SK-N-SH treated with all-trans-retinoic acid at 6 μM for 48 hours (cell line): ENCODE measurements around the gene DSTYK.

Experiments
- ATAC-seq: fragments of 200-7000 bp; cut with Tn5 transposase; 3 replicates; pipeline ENCODE4 v1.9.1; 2020; ENCODE audit warnings: mild to moderate bottlenecking, moderate library complexity
- ARNTL ChIP-seq: fragments of 450-650 bp; formaldehyde crosslinking; IDR thresholded peaks from 2 replicates; pipeline ENCODE4 v1.5.0; 2020; ENCODE audit warnings: low read depth, mild to moderate bottlenecking, moderate library complexity, borderline replicate concordance
- BACH2 ChIP-seq: fragments of 250-450 bp; sonication (Bioruptor Pico); IDR thresholded peaks from 2 replicates; pipeline ENCODE4 v1.9.0; 2021; ENCODE audit warnings: mild to moderate bottlenecking, borderline replicate concordance
- CREB5 ChIP-seq: fragments of 250-450 bp; sonication (Bioruptor Pico); IDR thresholded peaks from 2 replicates; pipeline ENCODE4 v1.5.1; 2020; ENCODE audit warnings: low read depth, mild to moderate bottlenecking, moderate library complexity
- CSDC2 ChIP-seq: fragments of 250-450 bp; sonication (Bioruptor Pico); IDR thresholded peaks from 2 replicates; pipeline ENCODE4 v1.5.0; 2020; ENCODE audit warnings: mild to moderate bottlenecking, moderate library complexity
- ESRRG ChIP-seq: fragments of 250-450 bp; sonication (Bioruptor Pico); IDR thresholded peaks from 2 replicates; pipeline ENCODE4 v1.6.1; 2021; ENCODE audit warnings: mild to moderate bottlenecking
- OSR1 ChIP-seq: fragments of 250-450 bp; sonication (Bioruptor Pico); IDR thresholded peaks from 2 replicates; pipeline ENCODE4 v1.8.0; 2022; ENCODE audit warnings: moderate library complexity, mild to moderate bottlenecking, inconsistent platforms
- PATZ1 ChIP-seq: fragments of 250-450 bp; sonication (Bioruptor Pico); IDR thresholded peaks from 2 replicates; pipeline ENCODE4 v1.8.0; 2020; ENCODE audit warnings: mild to moderate bottlenecking, moderate library complexity, borderline replicate concordance
- POU6F1 ChIP-seq: fragments of 250-450 bp; sonication (Bioruptor Pico); IDR thresholded peaks from 2 replicates; pipeline ENCODE4 v1.8.0; 2021; ENCODE audit warnings: low read depth, mild to moderate bottlenecking, moderate library complexity, borderline replicate concordance
- PPARA ChIP-seq: fragments of 250-450 bp; sonication (Bioruptor Pico); IDR thresholded peaks from 2 replicates; pipeline ENCODE4 v1.5.0; 2020; ENCODE audit warnings: mild to moderate bottlenecking, borderline replicate concordance
- RARB ChIP-seq: fragments of 250-450 bp; sonication (Bioruptor Pico); IDR thresholded peaks from 2 replicates; pipeline ENCODE4 v1.8.0; 2021; ENCODE audit warnings: mild to moderate bottlenecking, moderate library complexity
- SNAI2 ChIP-seq: fragments of 250-450 bp; sonication (Bioruptor Pico); IDR thresholded peaks from 2 replicates; pipeline ENCODE4 v1.5.0; 2020; ENCODE audit warnings: mild to moderate bottlenecking, moderate library complexity
- TCF4 ChIP-seq: fragments of 250-450 bp; sonication (Bioruptor Pico); IDR thresholded peaks from 2 replicates; pipeline ENCODE4 v1.8.0; 2021; ENCODE audit warnings: mild to moderate bottlenecking, moderate library complexity, borderline replicate concordance
- TOX ChIP-seq: fragments of 250-450 bp; sonication (Bioruptor Pico); IDR thresholded peaks from 2 replicates; pipeline ENCODE4 v1.8.0; 2021; ENCODE audit warnings: mild to moderate bottlenecking, moderate library complexity, borderline replicate concordance
- TSHZ2 ChIP-seq: fragments of 250-450 bp; sonication (Bioruptor Pico); IDR thresholded peaks from 2 replicates; pipeline ENCODE4 v1.5.0; 2020; ENCODE audit warnings: mild to moderate bottlenecking, moderate library complexity
- ZC3H10 ChIP-seq: fragments of 250-450 bp; sonication (Bioruptor Pico); IDR thresholded peaks from 2 replicates; pipeline ENCODE4 v1.5.1; 2021; ENCODE audit warnings: mild to moderate bottlenecking, moderate library complexity
- ZFP3 ChIP-seq: fragments of 250-450 bp; sonication (Bioruptor Pico); IDR thresholded peaks from 2 replicates; pipeline ENCODE4 v1.5.0; 2020; ENCODE audit warnings: mild to moderate bottlenecking, moderate library complexity
- ZFP30 ChIP-seq: fragments of 450-650 bp; formaldehyde crosslinking; IDR thresholded peaks from 2 replicates; pipeline ENCODE4 v1.5.0; 2022; ENCODE audit warnings: mild to moderate bottlenecking, moderate library complexity
- ZNF565 ChIP-seq: fragments of 450-650 bp; formaldehyde crosslinking; conservative IDR thresholded peaks from 2 replicates; pipeline ENCODE4 v1.5.0; 2020; ENCODE audit warnings: low read depth, mild to moderate bottlenecking, moderate library complexity
- ZNF70 ChIP-seq: fragments of 450-650 bp; formaldehyde crosslinking; IDR thresholded peaks from 2 replicates; pipeline ENCODE4 v1.5.0; 2020; ENCODE audit warnings: mild to moderate bottlenecking, moderate library complexity
- ZNF8 ChIP-seq: fragments of 450-650 bp; formaldehyde crosslinking; IDR thresholded peaks from 2 replicates; pipeline ENCODE4 v1.5.0; 2020; ENCODE audit warnings: mild to moderate bottlenecking, moderate library complexity

DSTYK gene

GRCh38 chr1:205211169-205211838 is at the start of gene DSTYK:
Gene DSTYK, minus strand, starts transcription at chr1:205211702. Its CDS starts 167 bp downstream, at chr1:205211535.
- TF ChIP-seq ZFP3 (peak; percentile 30; the same call in 1 of the 2 replicates), CREB5 (CRISPR knock-in tag) (no peak), CSDC2 (CRISPR knock-in tag) (peak; percentile 28; the same call in 1 of the 2 replicates), ZFP30 (CRISPR knock-in tag) (no peak), PATZ1 (CRISPR knock-in tag) (peak; percentile 87), TOX (CRISPR knock-in tag) (peak; percentile 38; the same call in 1 of the 2 replicates), ZNF8 (CRISPR knock-in tag) (no peak), ZC3H10 (peak; percentile 52; the same call in 1 of the 2 replicates), ARNTL (no peak), RARB (CRISPR knock-in tag) (0 out of 2 replicates have a peak, but pooled peaks have one; percentile 68), OSR1 (CRISPR knock-in tag) (no peak), TCF4 (no peak), TSHZ2 (peak; percentile 55; the same call in 1 of the 2 replicates)
- peak; percentile 97 for ATAC-seq

GRCh38 chr1:205259998-205260397 is 48.5 kb upstream of the DSTYK start:
- TF ChIP-seq ARNTL (no peak), POU6F1 (CRISPR knock-in tag) (no peak)
- ATAC-seq, result no peak

GRCh38 chr1:205259324-205259832 is 47.9 kb upstream of the DSTYK start:
- TF ChIP-seq SNAI2 (CRISPR knock-in tag) (no peak), ARNTL (no peak), RARB (CRISPR knock-in tag) (no peak)
- no peak for ATAC-seq

- TF ChIP-seq ZFP30 (CRISPR knock-in tag) (no peak), PPARA (CRISPR knock-in tag) (no peak), ZNF70 (CRISPR knock-in tag) (no peak), ZC3H10 (no peak), ESRRG (CRISPR knock-in tag) (no peak), SNAI2 (CRISPR knock-in tag) (no peak), ARNTL (no peak), PATZ1 (CRISPR knock-in tag) (no peak), BACH2 (CRISPR knock-in tag) (no peak), CREB5 (CRISPR knock-in tag) (no peak), ZNF565 (CRISPR knock-in tag) (no peak), TOX (CRISPR knock-in tag) (no peak)
- peak; percentile 45 for ATAC-seq
Observed at GRCh38 chr1:205258719-205259118, 47.2 kb upstream of the DSTYK start.
